ENCODE results near the gene KDM2B. TPM values are rescaled to one million over a fixed set of nuclear protein-coding genes. Genes with fewer than 3 reads are reported as not detected.

Gene KDM2B
- total and polyA plus RNA-seq, 2 experiments from 2014 or later = 13.6 to 22.7 TPM

DNA sequence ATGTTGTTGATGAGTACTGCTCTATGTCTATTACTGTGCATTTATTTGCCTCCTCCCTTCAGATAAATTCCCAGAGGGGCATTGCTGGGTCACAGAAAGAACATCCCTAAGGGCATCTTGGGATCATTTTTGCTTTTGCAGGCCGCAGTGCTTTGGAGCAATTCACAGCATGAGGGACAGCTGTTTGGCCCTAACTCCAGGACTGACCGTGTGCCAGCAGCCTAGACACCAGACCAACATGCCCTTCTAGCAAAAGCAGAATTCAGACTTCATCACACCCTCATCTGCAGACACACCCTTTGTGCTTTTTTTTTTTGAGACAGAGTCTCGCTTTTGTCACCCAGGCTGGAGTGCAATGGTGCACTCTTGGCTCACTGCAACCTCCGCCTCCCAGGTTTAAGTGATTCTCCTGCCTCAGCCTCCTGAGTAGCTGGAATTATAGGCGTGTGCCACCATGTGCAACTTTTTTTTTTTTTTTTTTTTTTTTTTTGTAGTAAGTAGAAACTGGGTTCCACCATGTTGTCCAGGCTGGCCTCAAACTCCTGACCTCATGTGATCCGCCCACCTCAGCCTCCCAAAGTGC is 149.9 kb downstream of the KDM2B start:
- Histone ChIP-seq H2AFZ (no peak overlapping the region), H3K27me3 (no peaks in the 10 kb centered on the region), H3K36me3 (replicated peaks; ENCODE audit: insufficient read depth, low read depth) (no peaks in the 10 kb centered on the region), H3K4me1 (ENCODE audit: insufficient read depth) (no peaks in the 10 kb centered on the region), H3K4me2 (no peak overlapping the region), H4K20me1 (ENCODE audit: insufficient read depth, poor library complexity, severe bottlenecking) (no peaks in the 10 kb centered on the region), H3K9me3 (ENCODE audit: low read depth) (no peaks in the 10 kb centered on the region), H3K9me2 (replicated peaks; ENCODE audit: insufficient read depth) (no peaks in the 10 kb centered on the region), H3K27ac (no peak overlapping the region), H3K4me3 (no peak overlapping the region), H3K79me2 (no peaks in the 10 kb centered on the region)
- 95% methylated on average over 6 of the region's 6 CpGs for WGBS (ENCODE audit: low lambda C conversion rate, missing lambda C conversion rate)
- no peak for DNase-seq (ENCODE audit: low spot score)
- TF ChIP-seq, protein P1, sequence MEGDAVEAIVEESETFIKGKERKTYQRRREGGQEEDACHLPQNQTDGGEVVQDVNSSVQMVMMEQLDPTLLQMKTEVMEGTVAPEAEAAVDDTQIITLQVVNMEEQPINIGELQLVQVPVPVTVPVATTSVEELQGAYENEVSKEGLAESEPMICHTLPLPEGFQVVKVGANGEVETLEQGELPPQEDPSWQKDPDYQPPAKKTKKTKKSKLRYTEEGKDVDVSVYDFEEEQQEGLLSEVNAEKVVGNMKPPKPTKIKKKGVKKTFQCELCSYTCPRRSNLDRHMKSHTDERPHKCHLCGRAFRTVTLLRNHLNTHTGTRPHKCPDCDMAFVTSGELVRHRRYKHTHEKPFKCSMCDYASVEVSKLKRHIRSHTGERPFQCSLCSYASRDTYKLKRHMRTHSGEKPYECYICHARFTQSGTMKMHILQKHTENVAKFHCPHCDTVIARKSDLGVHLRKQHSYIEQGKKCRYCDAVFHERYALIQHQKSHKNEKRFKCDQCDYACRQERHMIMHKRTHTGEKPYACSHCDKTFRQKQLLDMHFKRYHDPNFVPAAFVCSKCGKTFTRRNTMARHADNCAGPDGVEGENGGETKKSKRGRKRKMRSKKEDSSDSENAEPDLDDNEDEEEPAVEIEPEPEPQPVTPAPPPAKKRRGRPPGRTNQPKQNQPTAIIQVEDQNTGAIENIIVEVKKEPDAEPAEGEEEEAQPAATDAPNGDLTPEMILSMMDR (IDR thresholded peaks at IDR 0.05; ENCODE audit: poor library complexity) = no peak
- TF ChIP-seq EZH2 (IDR thresholded peaks at IDR 0.05; ENCODE audit: borderline replicate concordance) = no peak

DNA sequence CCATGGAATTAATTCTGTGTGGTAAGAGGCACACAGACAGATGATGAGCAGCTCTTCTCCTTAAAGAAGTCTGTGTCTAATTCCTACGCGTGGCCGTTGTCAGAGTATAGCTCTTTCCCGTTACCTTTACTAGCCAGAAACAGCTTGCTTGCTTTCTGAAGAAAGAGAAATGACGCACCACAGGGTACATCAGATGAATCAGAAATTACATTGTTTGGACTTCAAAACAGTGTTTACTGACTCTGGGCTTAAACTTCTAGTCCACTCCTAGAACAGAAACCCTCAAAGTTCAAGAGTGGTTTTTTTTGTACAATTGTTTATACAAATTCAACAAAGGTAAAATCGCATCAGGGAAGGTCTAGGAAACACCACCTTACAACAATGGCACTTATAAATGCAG is 151.9 kb downstream of the KDM2B start:
- no peak for DNase-seq (ENCODE audit: low spot score)
- no peak overlapping the region for H3K27ac ChIP-seq
- TF ChIP-seq EZH2 (IDR thresholded peaks at IDR 0.05; ENCODE audit: borderline replicate concordance) = no peak
- no peak for TF ChIP-seq EZH2phosphoT487 (IDR thresholded peaks at IDR 0.05; ENCODE audit: low read depth, severe bottlenecking, unreplicated experiment)
- TF ChIP-seq, protein P1 (IDR thresholded peaks at IDR 0.05; ENCODE audit: poor library complexity) = no peak
- H3K9me2 ChIP-seq (replicated peaks; ENCODE audit: insufficient read depth) = no peaks in the 10 kb centered on the region
- no peaks in the 10 kb centered on the region for H3K9me3 ChIP-seq (ENCODE audit: low read depth)
- H2AFZ ChIP-seq = no peak overlapping the region
- no peaks in the 10 kb centered on the region for H4K20me1 ChIP-seq (ENCODE audit: insufficient read depth, poor library complexity, severe bottlenecking)
- no peak overlapping the region for H3K4me3 ChIP-seq
- H3K36me3 ChIP-seq (replicated peaks; ENCODE audit: insufficient read depth, low read depth) = no peaks in the 10 kb centered on the region
- no peaks in the 10 kb centered on the region for H3K79me2 ChIP-seq
- no peaks in the 10 kb centered on the region for H3K27me3 ChIP-seq
- no peaks in the 10 kb centered on the region for H3K4me1 ChIP-seq (ENCODE audit: insufficient read depth)
- 92% methylated on average over 6 of the region's 6 CpGs for WGBS (ENCODE audit: low lambda C conversion rate, missing lambda C conversion rate)
- no peak overlapping the region for H3K4me2 ChIP-seq

DNA sequence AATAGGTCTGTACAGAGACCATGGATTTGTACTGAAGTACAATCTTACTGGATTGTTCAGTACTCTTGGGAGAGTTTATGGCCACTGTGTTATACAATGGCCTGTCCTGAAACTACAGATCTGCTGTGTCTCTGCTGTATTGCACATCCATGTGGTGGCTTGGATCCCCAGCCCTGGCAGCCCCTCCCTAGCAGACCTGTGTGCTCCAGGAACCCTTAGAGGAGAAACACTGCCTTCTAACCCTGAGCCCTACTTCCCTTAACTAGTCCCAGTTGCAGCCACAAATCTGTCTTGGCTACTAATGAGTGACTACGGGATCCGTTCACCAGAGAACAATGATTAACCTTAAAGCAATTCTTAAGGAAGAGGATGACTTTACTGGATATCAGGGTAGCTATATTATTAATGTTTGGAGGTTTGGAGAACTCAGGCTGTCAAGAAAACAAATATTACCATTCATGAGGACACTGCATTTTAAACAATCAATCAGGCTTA is 153.2 kb downstream of the KDM2B start:
- Histone ChIP-seq H3K4me1 (ENCODE audit: insufficient read depth) (no peaks in the 10 kb centered on the region), H3K27me3 (no peaks in the 10 kb centered on the region), H3K79me2 (no peaks in the 10 kb centered on the region), H3K4me2 (no peak overlapping the region), H2AFZ (no peak overlapping the region), H3K9me3 (ENCODE audit: low read depth) (no peaks in the 10 kb centered on the region), H3K36me3 (replicated peaks; ENCODE audit: insufficient read depth, low read depth) (no peaks in the 10 kb centered on the region), H3K27ac (no peak overlapping the region), H4K20me1 (ENCODE audit: insufficient read depth, poor library complexity, severe bottlenecking) (no peaks in the 10 kb centered on the region), H3K9me2 (replicated peaks; ENCODE audit: insufficient read depth) (no peaks in the 10 kb centered on the region), H3K4me3 (no peak overlapping the region)
- TF ChIP-seq EZH2phosphoT487 (IDR thresholded peaks at IDR 0.05; ENCODE audit: low read depth, severe bottlenecking, unreplicated experiment) = no peak
- TF ChIP-seq EZH2 (IDR thresholded peaks at IDR 0.05; ENCODE audit: borderline replicate concordance) = no peak
- TF ChIP-seq, protein P1 (IDR thresholded peaks at IDR 0.05; ENCODE audit: poor library complexity) = no peak
- DNase-seq (ENCODE audit: low spot score) = no peak
- WGBS (ENCODE audit: low lambda C conversion rate, missing lambda C conversion rate) = 82% methylated on average over 2 of the region's 2 CpGs
